Measurements from ENCODE around the gene PKHD1. TPM values are rescaled to one million over a fixed set of nuclear protein-coding genes. Genes with fewer than 3 reads are reported as not detected.

PKHD1 gene
- total RNA-seq, 1 experiment from 2014 or later = 0.09 TPM

GRCh38 chr6:52049252-52050050, 38.0 kb downstream of the PKHD1 start:
- Histone ChIP-seq H3K23ac (ENCODE audit: insufficient read length, low read depth, low read length) (no peak overlapping the region), H4K91ac (ENCODE audit: insufficient read length, low read depth, low read length) (no peak overlapping the region), H3K56ac (ENCODE audit: insufficient read length, low read depth, low read length) (no peak overlapping the region), H3K9ac (ENCODE audit: extremely low read depth, insufficient read length, low read length) (no peak overlapping the region), H3K79me2 (ENCODE audit: insufficient read depth, low read length) (no peaks in the 10 kb centered on the region), H3K4ac (ENCODE audit: low read depth, low read length) (no peak overlapping the region), H3K23me2 (ENCODE audit: insufficient read length, low read depth, low read length, poor library complexity, severe bottlenecking) (no peaks in the 10 kb centered on the region), H4K5ac (ENCODE audit: insufficient read length, low read depth, low read length) (no peak overlapping the region), H3T11ph (ENCODE audit: low read length) (no peak overlapping the region), H2BK5ac (ENCODE audit: insufficient read length, low read length) (no peak overlapping the region), H2AK5ac (ENCODE audit: insufficient read length, low read length) (no peak overlapping the region), H3K4me2 (ENCODE audit: insufficient read depth, insufficient read length, low read length) (no peak overlapping the region), H3K18ac (ENCODE audit: insufficient read length, low read depth, low read length) (no peak overlapping the region), H2BK12ac (ENCODE audit: insufficient read length, low read depth, low read length) (no peak overlapping the region), H3K14ac (ENCODE audit: insufficient read depth, low read length) (no peak overlapping the region), H2AFZ (ENCODE audit: low read length) (no peak overlapping the region), H3K9me3 (ENCODE audit: control insufficient read depth, low read depth, low read length) (no peaks in the 10 kb centered on the region), H3K27ac (ENCODE audit: insufficient read length, low read depth, low read length) (no peak overlapping the region), H3K4me1 (ENCODE audit: insufficient read depth, low read length) (no peaks in the 10 kb centered on the region; the same call in 1 of the 2 replicates), H3K27me3 (ENCODE audit: insufficient read depth, low read length) (no peaks in the 10 kb centered on the region), H4K20me1 (ENCODE audit: control insufficient read depth, insufficient read depth, insufficient read length) (no peaks in the 10 kb centered on the region), H4K8ac (replicated peaks; ENCODE audit: insufficient read length, low read depth, low read length) (no peak overlapping the region), H2BK120ac (ENCODE audit: low read depth, low read length, poor library complexity, severe bottlenecking) (no peak overlapping the region), H2BK15ac (ENCODE audit: low read depth, low read length) (no peak overlapping the region), H2BK20ac (ENCODE audit: low read depth, low read length, poor library complexity, severe bottlenecking) (no peak overlapping the region), H3K79me1 (ENCODE audit: insufficient read depth, low read depth, low read length, poor library complexity, severe bottlenecking) (no peaks in the 10 kb centered on the region)
- whole genome bisulfite sequencing (ENCODE audit: extremely low coverage, insufficient read length, low lambda C conversion rate) = no CpG with 5 or more reads among the region's 3 CpGs
- TF ChIP-seq, protein P1, sequence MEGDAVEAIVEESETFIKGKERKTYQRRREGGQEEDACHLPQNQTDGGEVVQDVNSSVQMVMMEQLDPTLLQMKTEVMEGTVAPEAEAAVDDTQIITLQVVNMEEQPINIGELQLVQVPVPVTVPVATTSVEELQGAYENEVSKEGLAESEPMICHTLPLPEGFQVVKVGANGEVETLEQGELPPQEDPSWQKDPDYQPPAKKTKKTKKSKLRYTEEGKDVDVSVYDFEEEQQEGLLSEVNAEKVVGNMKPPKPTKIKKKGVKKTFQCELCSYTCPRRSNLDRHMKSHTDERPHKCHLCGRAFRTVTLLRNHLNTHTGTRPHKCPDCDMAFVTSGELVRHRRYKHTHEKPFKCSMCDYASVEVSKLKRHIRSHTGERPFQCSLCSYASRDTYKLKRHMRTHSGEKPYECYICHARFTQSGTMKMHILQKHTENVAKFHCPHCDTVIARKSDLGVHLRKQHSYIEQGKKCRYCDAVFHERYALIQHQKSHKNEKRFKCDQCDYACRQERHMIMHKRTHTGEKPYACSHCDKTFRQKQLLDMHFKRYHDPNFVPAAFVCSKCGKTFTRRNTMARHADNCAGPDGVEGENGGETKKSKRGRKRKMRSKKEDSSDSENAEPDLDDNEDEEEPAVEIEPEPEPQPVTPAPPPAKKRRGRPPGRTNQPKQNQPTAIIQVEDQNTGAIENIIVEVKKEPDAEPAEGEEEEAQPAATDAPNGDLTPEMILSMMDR (conservative IDR thresholded peaks at IDR 0.05) = peak; percentile 82
- Mint-ChIP-seq H3K36me3 (ENCODE audit: insufficient read depth in 1 of 3, low read depth in 3 of 3) (no peaks in the 10 kb centered on the region), H3K27ac (no peak overlapping the region), H3K4me1 (peaks cover 3 to 5% of the 10 kb centered on the region in 2 experiments), H3K4me3 (no peak overlapping the region), H3K9me3 (peaks cover 0 to 2% of the 10 kb centered on the region in 2 experiments; a peak in 1 of 5 replicates), H3K27me3 (ENCODE audit: low read depth) (no peaks in the 10 kb centered on the region; the same call in 1 of the 2 replicates)
- DNase-seq = no peak
